Cardiac muscle cell (in vitro differentiated cells and primary cell): Measurements from ENCODE around the gene ZFX. TPM values are rescaled to one million over a fixed set of nuclear protein-coding genes. Genes with fewer than 3 reads are reported as not detected.
"Not testable (repeated sequence)": the region's sequence is repeated elsewhere in the genome, so short reads cannot be mapped to it uniquely, and the experiment has no call there.

Experiments used
- DNase-seq, 2 donors: peaks; one replicate each; pipeline versions ENCODE4 v3.0.0 to v3.0.0-alpha.2; 2010 to 2017; ENCODE audit warnings: low read depth in 1 of 2, low spot score in 1 of 2
- H3K27ac ChIP-seq: fragments of 200-600 bp; sonication (generic); 2 replicates; pipeline ENCODE4 v1.5.1; 2016
- H3K27me3 ChIP-seq: fragments of 200-600 bp; sonication (generic); 2 replicates; pipeline ENCODE4 v1.6.0; 2016; ENCODE audit warnings: control low read depth
- H3K36me3 ChIP-seq: fragments of 200-600 bp; sonication (generic); 2 replicates; pipeline ENCODE4 v1.5.1; 2016; ENCODE audit warnings: control low read depth
- H3K4me1 ChIP-seq: fragments of 200-600 bp; sonication (generic); 2 replicates; pipeline ENCODE4 v1.8.1; 2017; ENCODE audit warnings: low read depth, mild to moderate bottlenecking, mixed run types
- H3K4me3 ChIP-seq: fragments of 200-600 bp; sonication (generic); 2 replicates; pipeline ENCODE4 v1.5.1; 2016; ENCODE audit warnings: mild to moderate bottlenecking
- H3K9me3 ChIP-seq: fragments of 200-600 bp; sonication (generic); 2 replicates; pipeline ENCODE4 v1.5.1; 2017; ENCODE audit warnings: low read depth, mild to moderate bottlenecking, control low read depth
- CTCF ChIP-seq: IDR thresholded peaks from 2 replicates; pipeline ENCODE4 v1.5.1; 2012; ENCODE audit warnings: low read depth, mild to moderate bottlenecking, low read length
- polyA plus RNA-seq: library from polyadenylated mRNA; unstranded; fragments of >200 nt; fragmentation: Nextera tagmentation; extraction: Ambion mirVana; gene quantifications from 2 replicates; pipeline ENCODE4 v1.2.1, GENCODE V29; 2016
- total RNA-seq: library from RNA; depleted of rRNA; stranded (reverse); fragments of >200 nt; gene quantifications from 2 replicates; pipeline ENCODE4 v1.2.3, GENCODE V29; 2016

ZFX gene
- total and polyA plus RNA-seq, 2 experiments from 2014 or later = 24.6 to 39.9 TPM

DNA sequence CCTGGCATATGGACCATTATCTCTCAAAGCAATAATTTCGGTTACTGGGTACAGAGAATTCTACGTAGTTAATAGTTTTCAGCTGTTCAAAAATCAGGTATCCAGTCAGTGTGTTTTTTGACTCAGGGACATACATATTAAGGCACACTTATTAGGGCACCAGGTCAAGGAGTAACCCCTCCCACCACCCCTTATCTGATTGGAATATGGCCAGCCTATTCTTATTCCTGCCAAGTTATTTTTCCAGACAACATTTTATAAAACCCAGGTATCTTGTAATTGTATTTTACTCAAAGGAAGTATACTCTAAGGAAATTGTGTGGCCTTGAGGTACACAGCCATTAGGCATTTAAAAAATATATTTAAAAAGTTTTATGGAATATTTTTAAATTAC lies 4.3 kb downstream of the ZFX start:
- Histone ChIP-seq H3K4me3 (peak overlapping the region; percentile 12), H3K27ac (peak overlapping the region; percentile 64), H3K9me3 (no peaks in the 10 kb centered on the region), H3K27me3 (no peaks in the 10 kb centered on the region), H3K4me1 (peaks cover 35% of the 10 kb centered on the region), H3K36me3 (peaks cover 2% of the 10 kb centered on the region)
- no peak for DNase-seq
- no peak for TF ChIP-seq CTCF

GRCh38 chrX:24154490-24155034 lies 5.0 kb downstream of the ZFX start:
- Histone ChIP-seq H3K27ac (no peak overlapping the region), H3K36me3 (no peaks in the 10 kb centered on the region), H3K9me3 (no peaks in the 10 kb centered on the region), H3K4me3 (no peak overlapping the region), H3K27me3 (no peaks in the 10 kb centered on the region), H3K4me1 (peaks cover 35% of the 10 kb centered on the region)
- no peak for DNase-seq
- no peak for TF ChIP-seq CTCF

GRCh38 chrX:24155747-24156146 lies 6.2 kb downstream of the ZFX start:
- H3K4me3 ChIP-seq, H3K36me3 ChIP-seq, DNase-seq, H3K27ac ChIP-seq, H3K9me3 ChIP-seq, H3K27me3 ChIP-seq: not testable (repeated sequence)
- peaks cover 35% of the 10 kb centered on the region for H3K4me1 ChIP-seq

- H3K36me3 ChIP-seq = no peaks in the 10 kb centered on the region
- no peaks in the 10 kb centered on the region for H3K27me3 ChIP-seq
- peaks cover 33% of the 10 kb centered on the region for H3K4me1 ChIP-seq
- no peak overlapping the region for H3K27ac ChIP-seq
- no peak for TF ChIP-seq CTCF
- DNase-seq = no peak
- no peak overlapping the region for H3K4me3 ChIP-seq
- H3K9me3 ChIP-seq = no peaks in the 10 kb centered on the region
These were observed 6.6 kb downstream of the ZFX start for GRCh38 chrX:24156177-24156576.

DNA sequence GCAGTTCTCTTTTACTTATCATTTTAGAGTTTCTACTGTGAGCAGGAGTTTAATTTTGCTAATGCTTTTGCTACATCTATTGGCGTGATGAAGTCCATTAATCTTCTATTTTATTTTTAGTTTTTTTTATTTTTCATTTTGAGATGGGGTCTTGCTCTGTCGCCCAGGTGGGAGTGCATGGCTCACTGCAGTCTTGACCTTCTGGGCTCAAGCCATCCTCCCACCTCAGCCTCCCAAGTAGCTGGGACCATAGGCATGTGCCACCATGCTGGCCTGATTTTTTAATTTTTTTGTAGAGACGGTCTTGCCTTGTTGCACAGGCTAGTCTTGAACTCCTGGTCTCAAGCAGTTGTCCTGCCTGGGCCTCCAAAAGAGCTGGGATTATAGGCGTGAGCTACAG lies 9.4 kb downstream of the ZFX start:
- no peaks in the 10 kb centered on the region for H3K36me3 ChIP-seq
- H3K4me3 ChIP-seq = no peak overlapping the region
- H3K9me3 ChIP-seq = no peaks in the 10 kb centered on the region
- no peak for DNase-seq
- no peak for TF ChIP-seq CTCF
- H3K27me3 ChIP-seq = no peaks in the 10 kb centered on the region
- no peak overlapping the region for H3K27ac ChIP-seq
- H3K4me1 ChIP-seq = peaks cover 11% of the 10 kb centered on the region

DNA sequence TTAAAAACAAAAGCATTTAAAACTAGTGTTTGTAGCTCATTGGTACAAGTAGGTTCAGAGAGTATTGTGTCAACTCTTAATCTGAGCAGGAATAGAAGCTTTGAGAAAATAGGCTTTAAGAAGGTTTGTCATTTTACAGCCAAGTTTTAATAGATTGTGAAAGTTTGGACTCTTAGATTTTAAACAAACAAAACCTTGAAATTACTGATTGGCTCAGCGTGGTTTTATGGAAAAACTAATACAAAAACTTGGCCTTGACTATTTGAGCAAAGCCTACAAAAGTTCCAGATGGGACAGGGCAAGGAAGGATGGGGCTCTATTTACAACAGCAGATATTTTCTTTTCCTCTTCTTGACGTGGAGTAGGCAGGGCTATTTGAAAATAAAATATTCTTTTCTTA lies 16.5 kb downstream of the ZFX start:
- Histone ChIP-seq H3K4me1 (peaks cover 33% of the 10 kb centered on the region), H3K36me3 (no peaks in the 10 kb centered on the region), H3K4me3 (no peak overlapping the region), H3K27ac (no peak overlapping the region), H3K27me3 (no peaks in the 10 kb centered on the region), H3K9me3 (no peaks in the 10 kb centered on the region)
- DNase-seq = no peak
- no peak for TF ChIP-seq CTCF
